SU-DHL-6 (cell line): ENCODE measurements around the gene STXBP3.

Source experiments
- CTCF ChIP-seq: fragments of 200-600 bp; sonication (generic); IDR thresholded peaks from one replicate; pipeline ENCODE4 v1.5.1; 2017; ENCODE audit warnings: antibody characterized with exemption, mild to moderate bottlenecking, low read length, moderate library complexity; ENCODE audit not compliant: insufficient read depth, poor library complexity, severe bottlenecking
- EZH2phosphoT487 ChIP-seq: fragments of 200-600 bp; sonication (generic), shearing (Covaris generic); conservative IDR thresholded peaks from 2 replicates; pipeline ENCODE4 v1.6.1; 2018; ENCODE audit warnings: mild to moderate bottlenecking, antibody characterized with exemption, low read length, moderate library complexity, mixed read lengths

DNA sequence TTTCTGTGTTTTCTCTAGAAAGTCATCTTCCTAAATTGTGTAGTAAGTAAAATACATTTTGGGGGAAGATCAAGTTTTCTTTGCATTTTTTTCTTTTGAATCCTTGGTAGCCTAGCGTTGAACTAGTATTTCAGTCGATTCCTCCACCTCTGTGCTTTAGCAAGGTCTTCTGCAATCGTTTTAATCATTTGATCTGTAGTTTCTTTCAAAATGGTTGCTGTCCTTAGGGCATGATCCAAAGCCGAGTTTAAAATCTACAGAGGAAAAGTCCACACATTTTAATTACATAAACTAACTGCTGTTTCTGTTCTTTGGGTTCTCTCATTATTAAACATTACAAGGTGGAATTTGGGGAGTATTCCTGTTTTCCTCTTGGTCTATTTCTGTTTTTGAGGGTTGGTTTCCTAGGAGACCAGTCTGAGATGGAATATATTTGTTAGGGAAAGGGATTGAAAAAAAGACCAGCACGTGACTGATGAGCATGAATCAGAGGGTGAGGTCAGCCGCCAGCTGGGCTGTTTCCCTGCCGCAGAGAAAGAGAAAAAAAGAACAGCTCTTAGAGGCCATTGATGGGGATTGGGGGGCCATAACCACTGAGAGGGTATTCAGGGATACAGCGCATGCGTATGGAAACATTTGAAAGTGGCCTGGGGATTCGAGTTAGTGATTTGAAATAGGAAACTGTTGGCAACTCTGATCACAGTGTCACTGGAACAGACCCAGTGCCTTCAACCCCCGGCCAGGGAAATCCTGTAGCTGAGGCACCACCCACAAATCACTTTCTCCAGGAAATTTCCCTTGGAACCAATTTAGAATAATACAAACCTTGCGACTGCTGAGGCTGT, 69.8 kb downstream of the STXBP3 start:
- no peak for TF ChIP-seq CTCF
- TF ChIP-seq EZH2phosphoT487, result no peak
